NOMO-1 treated with dmso at 0.1 percent for 144 hours (cell line): ENCODE measurements around the gene INTS12.
"Not testable (repeated sequence)": the region's sequence is repeated elsewhere in the genome, so short reads cannot be mapped to it uniquely, and the experiment has no call there.

ENCODE experiments used
- DNase-seq: peaks from one replicate; lab custom pipeline; 2025; ENCODE audit not compliant: unreplicated experiment; lab: John Stamatoyannopoulos, UW

INTS12 gene

GRCh38 chr4:105708181-105709080, at the start of gene INTS12, which contains the start of gene GSTCD:
TSS of gene INTS12 (minus strand) at chr4:105708689. CDS start at chr4:105700005, 8,684 bp downstream.
TSS of gene GSTCD (plus strand) at chr4:105708784. CDS start at chr4:105717614, 8,830 bp downstream.
- peak; percentile 68 for DNase-seq

GRCh38 chr4:105755375-105755774, 46.9 kb upstream of the INTS12 start:
- DNase-seq: no peak

GRCh38 chr4:105753361-105753760, 44.9 kb upstream of the INTS12 start:
- DNase-seq: no peak

GRCh38 chr4:105751718-105752299, 43.3 kb upstream of the INTS12 start:
- DNase-seq: no peak

GRCh38 chr4:105748222-105748621, 39.7 kb upstream of the INTS12 start:
- DNase-seq: no peak

- no peak for DNase-seq
These were observed 33.1 kb upstream of the INTS12 start for GRCh38 chr4:105741548-105741947.

GRCh38 chr4:105735217-105735616, 26.7 kb upstream of the INTS12 start:
- not testable (repeated sequence) for DNase-seq

- DNase-seq: not testable (repeated sequence)
These were observed 21.4 kb upstream of the INTS12 start for GRCh38 chr4:105729895-105730294.

- no peak for DNase-seq
These were observed 17.1 kb upstream of the INTS12 start for GRCh38 chr4:105725623-105726022.

- DNase-seq: no peak
These were observed 10.7 kb upstream of the INTS12 start for GRCh38 chr4:105719204-105719603.

GRCh38 chr4:105715692-105716278, 7.3 kb upstream of the INTS12 start:
- no peak for DNase-seq

- no peak for DNase-seq
These were observed 6.4 kb upstream of the INTS12 start for GRCh38 chr4:105714932-105715331.

GRCh38 chr4:105714071-105714521, 5.6 kb upstream of the INTS12 start:
- DNase-seq: peak; percentile 50

GRCh38 chr4:105712766-105713165, 4.3 kb upstream of the INTS12 start:
- no peak for DNase-seq

- DNase-seq: no peak
These were observed 2.2 kb upstream of the INTS12 start for GRCh38 chr4:105710678-105711077.

GRCh38 chr4:105710012-105710600, 1.6 kb upstream of the INTS12 start:
- DNase-seq: no peak

- no peak for DNase-seq
These were observed 577 bp upstream of the INTS12 start for GRCh38 chr4:105709081-105709450.

GRCh38 chr4:105707782-105708180, 708 bp downstream of the INTS12 start:
- DNase-seq: no peak

GRCh38 chr4:105698607-105699006, 9.9 kb downstream of the INTS12 start:
- no peak for DNase-seq

- not testable (repeated sequence) for DNase-seq
These were observed 12.7 kb downstream of the INTS12 start for GRCh38 chr4:105695832-105696231.

- DNase-seq: not testable (repeated sequence)
These were observed 13.7 kb downstream of the INTS12 start for GRCh38 chr4:105694812-105695211.
